Measurements from ENCODE around the gene SEMA4D. TPM values are rescaled to one million over a fixed set of nuclear protein-coding genes. Genes with fewer than 3 reads are reported as not detected.

The SEMA4D gene
- total RNA-seq, 1 experiment from 2014 or later: 23.3 TPM

DNA sequence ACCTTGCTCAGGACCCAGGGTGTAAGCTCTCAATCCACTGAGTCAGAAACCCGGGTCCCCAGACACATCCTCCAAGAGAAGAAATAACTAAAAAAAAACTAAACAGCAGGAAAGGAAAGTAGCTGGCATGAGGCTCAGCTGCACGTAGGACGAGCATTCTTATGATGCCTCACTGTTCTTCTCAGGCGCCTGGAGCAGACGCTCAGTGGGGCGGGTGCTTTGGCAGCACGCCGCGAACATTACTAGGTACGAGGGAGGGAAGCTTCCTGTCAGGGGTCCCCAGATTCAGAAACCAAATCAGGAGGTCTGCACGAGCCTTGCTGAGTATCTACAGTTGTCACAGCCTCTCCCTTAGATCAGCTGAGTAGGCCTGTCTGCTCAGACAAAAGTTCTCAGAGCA is 93.8 kb downstream of the SEMA4D start:
- intact Hi-C loops (cut with micrococcal nuclease; ENCODE audit: unreplicated experiment): no loop called here
- CTCF ChIA-PET: no interaction called here
- H3K27ac Mint-ChIP-seq (ENCODE audit: unreplicated experiment): no peak overlapping the region
- H3K36me3 Mint-ChIP-seq (ENCODE audit: insufficient read depth, unreplicated experiment): peaks cover 4% of the 10 kb centered on the region
- H3K4me3 Mint-ChIP-seq (ENCODE audit: low read depth, unreplicated experiment): no peak overlapping the region
- peaks cover 3% of the 10 kb centered on the region for H3K9me3 Mint-ChIP-seq (ENCODE audit: low read depth, unreplicated experiment)
- no peaks in the 10 kb centered on the region for H3K4me1 Mint-ChIP-seq (ENCODE audit: low read depth, unreplicated experiment)
- TF ChIP-seq, protein P1, sequence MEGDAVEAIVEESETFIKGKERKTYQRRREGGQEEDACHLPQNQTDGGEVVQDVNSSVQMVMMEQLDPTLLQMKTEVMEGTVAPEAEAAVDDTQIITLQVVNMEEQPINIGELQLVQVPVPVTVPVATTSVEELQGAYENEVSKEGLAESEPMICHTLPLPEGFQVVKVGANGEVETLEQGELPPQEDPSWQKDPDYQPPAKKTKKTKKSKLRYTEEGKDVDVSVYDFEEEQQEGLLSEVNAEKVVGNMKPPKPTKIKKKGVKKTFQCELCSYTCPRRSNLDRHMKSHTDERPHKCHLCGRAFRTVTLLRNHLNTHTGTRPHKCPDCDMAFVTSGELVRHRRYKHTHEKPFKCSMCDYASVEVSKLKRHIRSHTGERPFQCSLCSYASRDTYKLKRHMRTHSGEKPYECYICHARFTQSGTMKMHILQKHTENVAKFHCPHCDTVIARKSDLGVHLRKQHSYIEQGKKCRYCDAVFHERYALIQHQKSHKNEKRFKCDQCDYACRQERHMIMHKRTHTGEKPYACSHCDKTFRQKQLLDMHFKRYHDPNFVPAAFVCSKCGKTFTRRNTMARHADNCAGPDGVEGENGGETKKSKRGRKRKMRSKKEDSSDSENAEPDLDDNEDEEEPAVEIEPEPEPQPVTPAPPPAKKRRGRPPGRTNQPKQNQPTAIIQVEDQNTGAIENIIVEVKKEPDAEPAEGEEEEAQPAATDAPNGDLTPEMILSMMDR (IDR thresholded peaks at IDR 0.05; ENCODE audit: unreplicated experiment): no peak
- no peak for DNase-seq
- no peaks in the 10 kb centered on the region for H3K27me3 Mint-ChIP-seq (ENCODE audit: unreplicated experiment)
- no TSS peak for BruUV-seq (replicated peaks)

DNA sequence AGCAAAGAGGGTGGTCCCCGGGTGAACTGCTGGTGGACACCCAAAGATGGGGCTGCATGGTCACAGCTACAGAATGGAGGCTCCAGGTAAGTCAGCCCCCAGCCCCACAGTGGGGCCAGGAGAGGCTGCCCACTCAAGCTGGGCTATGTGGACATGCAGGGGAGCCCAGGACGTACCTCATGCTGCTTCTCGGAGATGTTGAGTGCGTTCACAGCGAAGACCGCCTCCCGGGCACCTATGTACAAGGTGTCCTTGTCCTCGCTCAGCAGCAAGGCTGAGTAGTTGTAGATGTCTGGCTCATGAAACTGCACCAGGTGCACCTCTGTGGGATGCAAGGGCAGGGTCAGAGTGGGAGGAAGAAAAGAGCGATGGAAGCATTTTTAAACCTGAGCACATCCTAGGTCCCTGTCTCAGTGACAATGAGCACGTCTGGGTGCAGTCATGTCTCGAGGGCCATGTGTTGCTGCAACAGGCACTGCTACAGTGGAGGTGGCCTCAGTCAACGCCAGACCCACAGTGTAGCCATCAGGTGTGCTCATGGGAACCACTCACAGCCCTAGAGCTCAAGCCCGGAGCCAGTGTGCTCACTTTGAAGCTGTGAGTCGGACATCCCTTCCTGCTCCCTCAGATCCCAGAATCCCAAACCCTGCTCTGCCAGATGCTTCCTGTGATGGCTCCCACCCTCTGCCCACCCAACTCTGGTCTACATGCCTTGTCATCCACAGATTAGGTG is 95.1 kb downstream of the SEMA4D start:
- Mint-ChIP-seq H3K36me3 (ENCODE audit: insufficient read depth, unreplicated experiment) (peaks cover 4% of the 10 kb centered on the region), H3K4me1 (ENCODE audit: low read depth, unreplicated experiment) (no peaks in the 10 kb centered on the region), H3K9me3 (ENCODE audit: low read depth, unreplicated experiment) (peaks cover 3% of the 10 kb centered on the region), H3K27ac (ENCODE audit: unreplicated experiment) (no peak overlapping the region), H3K27me3 (ENCODE audit: unreplicated experiment) (no peaks in the 10 kb centered on the region), H3K4me3 (ENCODE audit: low read depth, unreplicated experiment) (no peak overlapping the region)
- CTCF ChIA-PET: interaction anchor here (0.7 kb wide), 1 partner anchor 42 kb away, joined by 4 read pairs; no protein-coding TSS in a partner anchor
- TF ChIP-seq, protein P1 (IDR thresholded peaks at IDR 0.05; ENCODE audit: unreplicated experiment): no peak
- intact Hi-C loops (cut with micrococcal nuclease; ENCODE audit: unreplicated experiment): no loop called here
- DNase-seq: no peak
- BruUV-seq (replicated peaks): no TSS peak

- no peaks in the 10 kb centered on the region for H3K4me1 Mint-ChIP-seq (ENCODE audit: low read depth, unreplicated experiment)
- BruUV-seq (replicated peaks): no TSS peak
- CTCF ChIA-PET: interaction anchor here (0.7 kb wide), 1 partner anchor 90 kb away, joined by 4 read pairs; no protein-coding TSS in a partner anchor
- H3K4me3 Mint-ChIP-seq (ENCODE audit: low read depth, unreplicated experiment): no peak overlapping the region
- intact Hi-C loops (cut with micrococcal nuclease; ENCODE audit: unreplicated experiment): no loop called here
- peaks cover 4% of the 10 kb centered on the region for H3K36me3 Mint-ChIP-seq (ENCODE audit: insufficient read depth, unreplicated experiment)
- DNase-seq: no peak
- TF ChIP-seq, protein P1 (IDR thresholded peaks at IDR 0.05; ENCODE audit: unreplicated experiment): no peak
- H3K9me3 Mint-ChIP-seq (ENCODE audit: low read depth, unreplicated experiment): no peaks in the 10 kb centered on the region
- H3K27me3 Mint-ChIP-seq (ENCODE audit: unreplicated experiment): no peaks in the 10 kb centered on the region
- no peak overlapping the region for H3K27ac Mint-ChIP-seq (ENCODE audit: unreplicated experiment)
These were observed 97.4 kb downstream of the SEMA4D start for GRCh38 chr9:89400403-89401116.

DNA sequence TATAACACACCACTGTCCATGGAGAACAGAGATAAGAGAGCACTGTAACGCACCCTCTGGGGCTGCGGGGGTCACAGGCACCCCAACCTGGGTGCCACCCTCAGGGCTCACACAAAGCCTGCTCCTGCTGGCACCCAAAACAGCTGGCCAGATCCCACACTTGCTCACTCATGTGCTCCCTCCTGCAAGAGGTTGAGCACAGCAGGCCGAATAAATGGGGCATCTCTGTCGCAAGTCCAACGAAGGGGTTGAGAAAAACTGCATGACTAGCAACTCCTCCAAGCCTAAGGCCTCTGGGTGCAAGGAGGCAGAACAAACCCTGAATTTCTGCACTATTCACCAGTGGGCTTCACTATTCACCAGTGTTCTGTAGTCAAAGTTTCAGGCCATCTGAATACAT is 99.3 kb downstream of the SEMA4D start:
- H3K4me1 Mint-ChIP-seq (ENCODE audit: low read depth, unreplicated experiment): no peaks in the 10 kb centered on the region
- CTCF ChIA-PET: no interaction called here
- TF ChIP-seq, protein P1 (IDR thresholded peaks at IDR 0.05; ENCODE audit: unreplicated experiment): no peak
- no peak overlapping the region for H3K4me3 Mint-ChIP-seq (ENCODE audit: low read depth, unreplicated experiment)
- BruUV-seq (replicated peaks): no TSS peak
- intact Hi-C loops (cut with micrococcal nuclease; ENCODE audit: unreplicated experiment): no loop called here
- DNase-seq: no peak
- H3K36me3 Mint-ChIP-seq (ENCODE audit: insufficient read depth, unreplicated experiment): peaks cover 4% of the 10 kb centered on the region
- H3K9me3 Mint-ChIP-seq (ENCODE audit: low read depth, unreplicated experiment): no peaks in the 10 kb centered on the region
- no peaks in the 10 kb centered on the region for H3K27me3 Mint-ChIP-seq (ENCODE audit: unreplicated experiment)
- H3K27ac Mint-ChIP-seq (ENCODE audit: unreplicated experiment): no peak overlapping the region

Data from Calu3 (cell line).